ENCODE data around the gene GRN. TPM values are rescaled to one million over a fixed set of nuclear protein-coding genes. Genes with fewer than 3 reads are reported as not detected.
A peak's percentile ranks its signal among the peaks of the same experiment; 100 is the strongest.

The GRN gene
- total RNA-seq, 1 experiment from 2014 or later, result 127 TPM

DNA sequence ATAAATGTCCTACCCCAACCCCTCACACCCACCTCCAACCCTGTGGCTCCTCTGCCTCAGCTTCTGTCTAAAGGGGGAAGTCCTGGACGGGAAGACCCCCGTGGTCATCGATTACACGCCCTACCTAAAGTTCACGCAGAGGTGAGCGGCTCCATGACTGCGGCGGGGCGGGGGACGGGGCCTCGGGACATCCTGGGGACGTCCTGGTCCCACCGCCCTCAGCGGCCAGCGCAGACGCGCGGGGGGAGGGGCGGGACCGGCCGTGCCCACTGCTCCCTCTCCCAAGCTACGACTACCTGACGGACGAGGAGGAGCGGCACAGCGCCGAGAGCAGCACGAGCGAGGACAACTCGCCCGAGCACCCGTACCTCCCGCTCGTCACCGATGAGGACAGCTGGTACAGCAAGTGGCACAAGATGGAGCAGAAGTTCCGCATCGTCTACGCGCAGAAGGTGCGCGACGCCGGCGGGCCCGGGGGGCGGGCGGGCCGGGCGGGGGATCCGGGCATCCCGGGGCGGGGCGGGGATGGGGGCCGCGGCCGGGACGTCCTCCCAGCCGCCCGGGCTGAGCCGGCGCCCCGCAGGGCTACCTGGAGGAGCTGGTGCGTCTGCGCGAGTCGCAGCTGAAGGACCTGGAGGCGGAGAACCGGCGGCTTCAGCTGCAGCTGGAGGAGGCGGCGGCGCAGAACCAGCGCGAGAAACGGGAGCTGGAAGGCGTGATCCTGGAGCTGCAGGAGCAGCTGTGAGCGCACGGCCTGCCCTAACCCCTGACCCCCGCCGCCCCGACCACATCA lies 30.0 kb upstream of the GRN start:
- Histone ChIP-seq H3K27ac (ENCODE audit: insufficient read length, low read depth, low read length) (no peak overlapping the region), H3K14ac (ENCODE audit: insufficient read depth, low read length) (no peak overlapping the region), H3K23ac (ENCODE audit: insufficient read length, low read depth, low read length) (no peak overlapping the region), H3K18ac (ENCODE audit: insufficient read length, low read depth, low read length) (no peak overlapping the region), H3K23me2 (ENCODE audit: insufficient read length, low read depth, low read length, poor library complexity, severe bottlenecking) (peaks cover 19% of the 10 kb centered on the region), H4K8ac (replicated peaks; ENCODE audit: insufficient read length, low read depth, low read length) (no peak overlapping the region), H4K5ac (ENCODE audit: insufficient read length, low read depth, low read length) (no peak overlapping the region), H3K9me3 (ENCODE audit: control insufficient read depth, low read depth, low read length) (no peaks in the 10 kb centered on the region), H3K79me2 (ENCODE audit: insufficient read depth, low read length) (no peaks in the 10 kb centered on the region), H3K27me3 (ENCODE audit: insufficient read depth, low read length) (peaks cover 8% of the 10 kb centered on the region; the same call in 1 of the 2 replicates), H2AFZ (ENCODE audit: low read length) (no peak overlapping the region), H3K4ac (ENCODE audit: low read depth, low read length) (no peak overlapping the region), H3K4me2 (ENCODE audit: insufficient read depth, insufficient read length, low read length) (peak overlapping the region; percentile 73), H3K9ac (ENCODE audit: extremely low read depth, insufficient read length, low read length) (no peak overlapping the region), H3K79me1 (ENCODE audit: insufficient read depth, low read depth, low read length, poor library complexity, severe bottlenecking) (no peaks in the 10 kb centered on the region), H2BK120ac (ENCODE audit: low read depth, low read length, poor library complexity, severe bottlenecking) (no peak overlapping the region), H2BK20ac (ENCODE audit: low read depth, low read length, poor library complexity, severe bottlenecking) (no peak overlapping the region), H4K20me1 (ENCODE audit: control insufficient read depth, insufficient read depth, insufficient read length) (peaks cover 2% of the 10 kb centered on the region), H3K56ac (ENCODE audit: insufficient read length, low read depth, low read length) (no peak overlapping the region), H4K91ac (ENCODE audit: insufficient read length, low read depth, low read length) (no peak overlapping the region), H2BK12ac (ENCODE audit: insufficient read length, low read depth, low read length) (no peak overlapping the region), H2BK15ac (ENCODE audit: low read depth, low read length) (no peak overlapping the region), H2BK5ac (ENCODE audit: insufficient read length, low read length) (no peak overlapping the region), H3T11ph (ENCODE audit: low read length) (no peak overlapping the region), H3K4me1 (ENCODE audit: insufficient read depth, low read length) (no peaks in the 10 kb centered on the region; the same call in 1 of the 2 replicates), H2AK5ac (ENCODE audit: insufficient read length, low read length) (no peak overlapping the region)
- H3K36me3 Mint-ChIP-seq (ENCODE audit: insufficient read depth in 1 of 3, low read depth in 3 of 3), result peaks cover 5 to 17% (median 8%) of the 10 kb centered on the region in 3 experiments; a peak in 6 of 7 replicates
- H3K27ac Mint-ChIP-seq, result no peak overlapping the region
- TF ChIP-seq, protein P1, sequence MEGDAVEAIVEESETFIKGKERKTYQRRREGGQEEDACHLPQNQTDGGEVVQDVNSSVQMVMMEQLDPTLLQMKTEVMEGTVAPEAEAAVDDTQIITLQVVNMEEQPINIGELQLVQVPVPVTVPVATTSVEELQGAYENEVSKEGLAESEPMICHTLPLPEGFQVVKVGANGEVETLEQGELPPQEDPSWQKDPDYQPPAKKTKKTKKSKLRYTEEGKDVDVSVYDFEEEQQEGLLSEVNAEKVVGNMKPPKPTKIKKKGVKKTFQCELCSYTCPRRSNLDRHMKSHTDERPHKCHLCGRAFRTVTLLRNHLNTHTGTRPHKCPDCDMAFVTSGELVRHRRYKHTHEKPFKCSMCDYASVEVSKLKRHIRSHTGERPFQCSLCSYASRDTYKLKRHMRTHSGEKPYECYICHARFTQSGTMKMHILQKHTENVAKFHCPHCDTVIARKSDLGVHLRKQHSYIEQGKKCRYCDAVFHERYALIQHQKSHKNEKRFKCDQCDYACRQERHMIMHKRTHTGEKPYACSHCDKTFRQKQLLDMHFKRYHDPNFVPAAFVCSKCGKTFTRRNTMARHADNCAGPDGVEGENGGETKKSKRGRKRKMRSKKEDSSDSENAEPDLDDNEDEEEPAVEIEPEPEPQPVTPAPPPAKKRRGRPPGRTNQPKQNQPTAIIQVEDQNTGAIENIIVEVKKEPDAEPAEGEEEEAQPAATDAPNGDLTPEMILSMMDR (conservative IDR thresholded peaks at IDR 0.05), result no peak
- WGBS (ENCODE audit: extremely low coverage, insufficient read length, low lambda C conversion rate), result no CpG with 5 or more reads among the region's 81 CpGs
- no peaks in the 10 kb centered on the region for H3K9me3 Mint-ChIP-seq
- peak overlapping the region; percentile 64 to 85 for H3K4me3 Mint-ChIP-seq
- H3K4me1 Mint-ChIP-seq, result peaks cover 26 to 37% of the 10 kb centered on the region in 2 experiments
- DNase-seq, result peak; percentile 88
- H3K27me3 Mint-ChIP-seq (ENCODE audit: low read depth), result peaks cover 39% of the 10 kb centered on the region

Measured in H9 (cell line).